WTC11 (cell line): ENCODE measurements around the gene SSRP1. TPM values are rescaled to one million over a fixed set of nuclear protein-coding genes. Genes with fewer than 3 reads are reported as not detected.

Experiments used
- ATAC-seq: fragments of 200-7000 bp; cut with Tn5 transposase; 2 replicates; pipeline ENCODE4 v1.10.0; 2021; ENCODE audit warnings: mild to moderate bottlenecking, moderate library complexity
- CTCF ChIA-PET: fragments of 300-600 bp; sonication (Branson Sonifier 250); formaldehyde crosslinking; loops from one replicate; lab custom pipeline; 2021; ENCODE audit warnings: antibody characterized with exemption; lab: Charles Lee
- POLR2A ChIA-PET: fragments of 350-600 bp; sonication (Branson Sonifier 250); formaldehyde crosslinking; loops from one replicate; lab custom pipeline; 2021; ENCODE audit warnings: antibody characterized with exemption; lab: Charles Lee
- DNase-seq: peaks from one replicate; pipeline ENCODE4 v3.0.0; 2021; ENCODE audit warnings: low spot score
- H3K27ac Mint-ChIP-seq: 2 replicates; pipeline ENCODE4 v1.8.0; 2021; ENCODE audit warnings: mixed read lengths
- H3K27me3 Mint-ChIP-seq: 2 replicates; pipeline ENCODE4 v1.8.0; 2021; ENCODE audit warnings: low read depth, mild to moderate bottlenecking, moderate library complexity, mixed read lengths
- H3K36me3 Mint-ChIP-seq: 2 replicates; pipeline ENCODE4 v1.8.0; 2021; ENCODE audit warnings: mixed read lengths
- H3K4me1 Mint-ChIP-seq: 2 replicates; pipeline ENCODE4 v1.8.0; 2022; ENCODE audit warnings: mixed read lengths
- H3K4me3 Mint-ChIP-seq: 2 replicates; pipeline ENCODE4 v1.8.0; 2021; ENCODE audit warnings: mild to moderate bottlenecking, moderate library complexity, mixed read lengths
- H3K9me3 Mint-ChIP-seq: 2 replicates; pipeline ENCODE4 v1.8.0; 2021; ENCODE audit warnings: mixed read lengths
- AFF4 ChIP-seq: sonication (generic); formaldehyde crosslinking; IDR thresholded peaks from 2 replicates; pipeline ENCODE4 v1.8.1; 2023; ENCODE audit warnings: mild to moderate bottlenecking, missing genetic modification reagents, borderline replicate concordance
- CTCF ChIP-seq: fragments of 200-600 bp; IDR thresholded peaks from 2 replicates; pipeline ENCODE4 v1.8.0; 2022; ENCODE audit warnings: antibody characterized with exemption
- ESRRA ChIP-seq: sonication (generic); formaldehyde crosslinking; IDR thresholded peaks from 2 replicates; pipeline ENCODE4 v1.8.1; 2022; ENCODE audit warnings: mild to moderate bottlenecking, missing genetic modification reagents, borderline replicate concordance
- FOXP4 ChIP-seq: sonication (generic); formaldehyde crosslinking; IDR thresholded peaks from 2 replicates; pipeline ENCODE4 v1.8.0; 2022; ENCODE audit warnings: mild to moderate bottlenecking, missing genetic modification reagents
- GABPB1 ChIP-seq: sonication (generic); formaldehyde crosslinking; IDR thresholded peaks from 2 replicates; pipeline ENCODE4 v1.8.1; 2023; ENCODE audit warnings: mild to moderate bottlenecking, missing genetic modification reagents
- GRHL2 ChIP-seq: fragments of 250-450 bp; sonication (Bioruptor Pico); IDR thresholded peaks from 2 replicates; pipeline ENCODE4 v1.8.0; 2022; ENCODE audit warnings: mild to moderate bottlenecking, moderate library complexity; ENCODE audit not compliant: insufficient replicate concordance, severe bottlenecking
- HMGA2 ChIP-seq: fragments of 250-450 bp; sonication (Bioruptor Pico); IDR thresholded peaks from 2 replicates; pipeline ENCODE4 v1.4.0; 2021; ENCODE audit warnings: mild to moderate bottlenecking, moderate library complexity
- HMGXB4 ChIP-seq: sonication (generic); formaldehyde crosslinking; IDR thresholded peaks from 2 replicates; pipeline ENCODE4 v1.8.1; 2023; ENCODE audit warnings: mild to moderate bottlenecking, moderate library complexity, missing genetic modification reagents
- NFE2L1 ChIP-seq: sonication (generic); formaldehyde crosslinking; IDR thresholded peaks from 2 replicates; pipeline ENCODE4 v1.8.1; 2023; ENCODE audit warnings: missing genetic modification reagents
- OVOL2 ChIP-seq: fragments of 250-450 bp; sonication (Bioruptor Pico); IDR thresholded peaks from 2 replicates; pipeline ENCODE4 v1.9.0; 2021; ENCODE audit warnings: mild to moderate bottlenecking, borderline replicate concordance
- PRRX2 ChIP-seq: fragments of 250-450 bp; sonication (Bioruptor Pico); IDR thresholded peaks from 2 replicates; pipeline ENCODE4 v1.8.0; 2021; ENCODE audit warnings: mild to moderate bottlenecking
- ZBTB21 ChIP-seq: sonication (generic); formaldehyde crosslinking; IDR thresholded peaks from 2 replicates; pipeline ENCODE4 v1.8.1; 2023; ENCODE audit warnings: mild to moderate bottlenecking, missing genetic modification reagents, borderline replicate concordance
- ZNF317 ChIP-seq: sonication (generic); formaldehyde crosslinking; IDR thresholded peaks from 2 replicates; pipeline ENCODE4 v1.8.1; 2023; ENCODE audit warnings: low read depth, mild to moderate bottlenecking, moderate library complexity, missing genetic modification reagents, borderline replicate concordance
- ZNF423 ChIP-seq: fragments of 250-450 bp; sonication (Bioruptor Pico); IDR thresholded peaks from 2 replicates; pipeline ENCODE4 v2.1.2; 2022; ENCODE audit warnings: mild to moderate bottlenecking, moderate library complexity
- ZNF671 ChIP-seq: fragments of 250-450 bp; sonication (Bioruptor Pico); IDR thresholded peaks from 2 replicates; pipeline ENCODE4 v1.8.0; 2021; ENCODE audit warnings: mild to moderate bottlenecking
- total RNA-seq: library from RNA; stranded (reverse); gene quantifications from 3 replicates; pipeline ENCODE4 v1.2.3, GENCODE V29; 2021

The SSRP1 gene
- total RNA-seq, 1 experiment from 2014 or later = 228 TPM

- Mint-ChIP-seq H3K9me3 (peaks cover 40% of the 10 kb centered on the region), H3K4me3 (no peak overlapping the region), H3K4me1 (peaks cover 20% of the 10 kb centered on the region), H3K27ac (no peak overlapping the region), H3K27me3 (peaks cover 18% of the 10 kb centered on the region), H3K36me3 (peaks cover 27% of the 10 kb centered on the region)
- POLR2A ChIA-PET = no interaction called here
- TF ChIP-seq ZNF423 (CRISPR knock-in tag) (no peak), HMGXB4 (no peak), GRHL2 (CRISPR knock-in tag) (no peak), GABPB1 (CRISPR knock-in tag) (no peak), PRRX2 (CRISPR knock-in tag) (no peak), ZNF671 (CRISPR knock-in tag) (no peak), FOXP4 (CRISPR knock-in tag) (no peak), ZNF317 (CRISPR knock-in tag) (no peak), AFF4 (CRISPR knock-in tag) (no peak), ZBTB21 (CRISPR knock-in tag) (no peak), OVOL2 (CRISPR knock-in tag) (no peak), ESRRA (CRISPR knock-in tag) (no peak), CTCF (no peak), HMGA2 (no peak), NFE2L1 (CRISPR knock-in tag) (no peak)
- DNase-seq (no peak), ATAC-seq (no peak)
- CTCF ChIA-PET = interaction anchor here (1.3 to 3.8 kb wide), 4 partner anchors 17 to 34 kb away, joined by 3 to 42 read pairs (median 5); no protein-coding TSS in a partner anchor
These were observed 58.6 kb downstream of the SSRP1 start for GRCh38 chr11:57276971-57277675.
